ENCODE results near the gene NEDD4L.

The NEDD4L gene

GRCh38 chr18:58402247-58402646, 358.2 kb downstream of the NEDD4L start:
- DNase-seq (ENCODE audit: low spot score) = no peak

GRCh38 chr18:58402951-58403702, 359.1 kb downstream of the NEDD4L start:
- DNase-seq (ENCODE audit: low spot score) = no peak

GRCh38 chr18:58403799-58404455, 359.9 kb downstream of the NEDD4L start:
- DNase-seq (ENCODE audit: low spot score) = no peak

GRCh38 chr18:58405107-58405898, 361.3 kb downstream of the NEDD4L start:
- DNase-seq (ENCODE audit: low spot score) = no peak

- DNase-seq (ENCODE audit: low spot score) = no peak
Observed at GRCh38 chr18:58407263-58407648, 363.2 kb downstream of the NEDD4L start.

GRCh38 chr18:58407649-58408407, 363.8 kb downstream of the NEDD4L start:
- DNase-seq (ENCODE audit: low spot score) = no peak

GRCh38 chr18:58408665-58409064, 364.6 kb downstream of the NEDD4L start:
- DNase-seq (ENCODE audit: low spot score) = no peak

- DNase-seq (ENCODE audit: low spot score) = no peak
Observed at GRCh38 chr18:58409802-58410445, 365.9 kb downstream of the NEDD4L start.

- no peak for DNase-seq (ENCODE audit: low spot score)
Observed at GRCh38 chr18:58411323-58411722, 367.3 kb downstream of the NEDD4L start.

- DNase-seq (ENCODE audit: low spot score) = no peak
Observed at GRCh38 chr18:58412844-58413666, 369.0 kb downstream of the NEDD4L start.

- no peak for DNase-seq (ENCODE audit: low spot score)
Observed at GRCh38 chr18:58413667-58414628, 369.9 kb downstream of the NEDD4L start.

- DNase-seq (ENCODE audit: low spot score) = no peak
Observed at GRCh38 chr18:58416014-58416703, 372.1 kb downstream of the NEDD4L start.

- DNase-seq (ENCODE audit: low spot score) = no peak
Observed at GRCh38 chr18:58416704-58417683, 373.0 kb downstream of the NEDD4L start.

GRCh38 chr18:58417752-58418151, 373.7 kb downstream of the NEDD4L start:
- no peak for DNase-seq (ENCODE audit: low spot score)

- DNase-seq (ENCODE audit: low spot score) = no peak
Observed at GRCh38 chr18:58418361-58418760, 374.3 kb downstream of the NEDD4L start.

- DNase-seq (ENCODE audit: low spot score) = no peak
Observed at GRCh38 chr18:58419587-58420199, 375.7 kb downstream of the NEDD4L start.

GRCh38 chr18:58426611-58427010, 382.6 kb downstream of the NEDD4L start:
- DNase-seq (ENCODE audit: low spot score) = no peak

All from activated CD4-positive, alpha-beta T cell treated with anti-CD3 and anti-CD28 coated beads, Interleukin-2, Interleukin-4, amounts not matched to agents 100 ng/mL and 50 ng/mL, durations not matched to agents 16 hours and 8 hours (primary cell).